NCI-H1930 (cell line): ENCODE data around the gene BNC2.

Experiments
- DNase-seq, 2 experiments: peaks; one replicate each; lab custom pipeline; 2025; lab: John Stamatoyannopoulos, UW

The BNC2 gene

DNA sequence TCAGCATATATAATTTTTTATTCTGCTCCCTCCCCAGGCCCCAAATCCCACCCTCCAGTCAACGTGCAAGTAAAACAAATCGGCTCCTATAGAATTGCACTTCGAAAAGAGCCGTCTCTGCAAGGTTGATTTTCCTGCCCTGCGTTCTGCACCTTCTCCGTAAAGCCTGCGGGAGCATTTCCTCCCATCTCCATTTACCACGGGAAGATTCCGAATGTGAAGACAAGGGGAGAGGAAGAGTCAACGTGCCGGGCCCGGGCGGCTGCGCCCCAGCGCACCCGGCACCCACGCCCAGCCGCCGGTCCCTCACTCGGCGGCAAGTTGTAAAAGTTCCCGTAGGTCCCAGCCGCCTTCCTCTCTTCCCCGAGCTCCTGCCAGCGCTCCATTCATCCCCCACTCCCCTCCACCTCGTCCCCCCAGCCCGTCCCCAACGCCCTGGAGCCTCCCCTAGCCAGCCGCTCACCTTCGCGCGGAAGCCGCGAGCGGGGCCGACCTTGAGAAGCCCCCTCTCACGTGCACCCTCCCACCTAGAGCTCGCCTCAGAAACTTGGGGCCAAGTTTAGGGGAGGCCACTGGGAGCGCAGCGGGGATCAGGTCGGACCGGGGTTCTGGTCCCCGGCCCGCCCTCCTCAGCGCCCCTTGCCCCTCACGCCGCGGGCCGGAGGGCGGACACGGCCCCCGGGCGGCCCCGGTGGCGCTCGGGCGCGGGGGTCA lies 431 bp downstream of the BNC2 start:
- no peak for DNase-seq

DNA sequence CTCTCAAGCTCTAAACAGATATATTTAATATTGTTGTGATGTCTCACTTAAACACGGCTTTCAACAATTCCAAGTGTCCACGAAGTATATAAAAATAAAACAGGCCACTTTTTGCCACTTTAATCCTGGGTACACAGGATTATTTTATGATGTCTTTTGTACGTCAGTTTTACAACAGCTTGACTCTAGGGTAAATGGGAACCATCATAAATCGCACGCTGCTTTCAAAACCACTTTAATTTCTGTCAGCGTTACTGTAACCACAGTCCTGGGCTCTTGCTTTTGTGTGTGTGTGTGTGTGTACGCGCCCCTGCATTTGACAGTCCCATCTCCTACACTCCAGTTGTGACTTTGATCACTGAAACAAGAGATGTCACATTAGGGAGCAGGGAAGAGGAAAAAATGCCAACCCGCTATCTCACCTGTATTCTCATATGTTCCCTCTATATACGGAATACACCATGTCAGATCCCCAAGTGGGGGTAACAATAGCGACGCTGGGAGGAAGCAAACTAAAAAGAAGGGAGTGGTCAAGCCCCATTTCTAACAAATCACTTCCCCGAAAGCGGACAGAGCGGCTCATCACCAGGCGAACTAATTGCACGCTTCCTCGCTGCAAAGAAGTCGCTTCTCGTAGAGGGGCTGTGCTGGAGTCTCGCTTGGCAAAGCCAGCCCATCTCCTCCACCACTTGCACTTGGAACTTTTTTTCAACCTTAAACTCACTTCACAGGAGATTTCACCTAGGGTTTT lies 1.2 kb downstream of the BNC2 start:
- no peak for DNase-seq

DNA sequence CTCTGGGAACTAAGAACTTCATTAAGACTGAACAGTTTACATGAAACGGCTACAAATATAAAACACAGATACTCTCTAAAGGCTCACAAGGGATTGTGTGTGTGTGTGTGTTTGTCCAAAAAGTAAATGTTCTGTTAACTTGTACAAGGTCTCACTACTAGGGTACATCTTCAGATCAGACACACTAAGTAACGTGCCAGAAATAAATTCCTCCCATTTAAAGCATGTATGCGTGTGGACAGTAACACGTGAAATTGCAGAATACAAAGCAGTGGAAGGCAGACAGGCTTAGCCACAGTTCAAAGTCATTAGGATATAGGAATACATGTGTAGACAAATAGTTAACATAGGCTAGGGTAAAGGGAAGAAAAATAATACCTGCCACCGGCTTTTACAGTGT lies 1.8 kb downstream of the BNC2 start:
- no peak for DNase-seq

DNA sequence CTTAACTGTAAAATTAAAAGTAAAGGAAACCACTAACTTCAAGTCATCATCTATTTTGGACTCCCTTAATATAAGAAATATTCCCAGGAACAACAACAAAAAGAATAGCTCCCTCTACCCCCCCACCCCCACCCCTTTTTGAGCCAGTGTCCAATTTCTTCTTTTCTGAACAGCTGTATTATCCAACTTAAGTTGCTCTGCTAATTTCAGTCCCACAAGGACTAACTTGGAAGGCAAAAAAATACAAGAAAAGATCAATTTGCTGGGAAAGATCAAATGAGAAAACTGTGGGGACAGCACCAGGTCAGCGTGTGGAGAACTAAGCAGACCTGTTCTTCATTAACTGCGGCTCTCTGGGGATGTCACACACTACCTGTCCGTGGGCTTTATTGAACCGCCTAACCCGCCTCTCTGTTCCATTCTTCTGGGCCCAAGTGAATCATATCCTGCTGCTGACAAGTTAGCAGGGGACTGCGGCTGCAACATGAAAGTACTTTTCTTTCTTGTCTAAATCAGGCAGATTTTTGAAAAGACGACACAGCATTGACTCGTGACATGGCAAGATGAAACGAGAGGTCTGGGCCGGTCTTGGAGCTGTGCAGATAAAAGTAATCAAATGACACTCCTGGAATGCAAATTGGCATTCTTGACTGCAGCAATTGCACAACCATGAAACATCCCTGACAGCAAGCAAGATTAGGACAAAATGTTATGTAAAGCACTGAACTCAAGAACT lies 2.7 kb downstream of the BNC2 start:
- DNase-seq, result no peak

DNA sequence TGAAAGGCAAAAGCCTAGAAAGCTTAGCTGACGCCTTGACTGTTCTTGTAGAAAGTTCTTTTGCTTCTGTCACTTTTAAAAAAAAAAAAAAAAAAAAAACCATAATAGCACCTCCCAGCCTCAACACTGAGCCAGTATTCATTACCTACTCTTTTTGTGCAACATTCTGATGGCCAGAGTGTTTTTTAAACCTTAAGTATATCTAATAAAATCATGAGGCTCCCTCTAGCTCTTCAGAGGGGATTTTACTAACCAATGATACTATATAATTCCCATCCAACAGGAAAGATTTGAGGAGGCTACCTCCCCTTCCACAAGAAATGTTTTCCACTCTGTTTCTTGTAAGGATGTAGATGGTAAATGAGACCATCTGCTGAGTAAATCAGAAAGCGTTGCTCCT lies 3.9 kb downstream of the BNC2 start:
- no peak for DNase-seq

DNA sequence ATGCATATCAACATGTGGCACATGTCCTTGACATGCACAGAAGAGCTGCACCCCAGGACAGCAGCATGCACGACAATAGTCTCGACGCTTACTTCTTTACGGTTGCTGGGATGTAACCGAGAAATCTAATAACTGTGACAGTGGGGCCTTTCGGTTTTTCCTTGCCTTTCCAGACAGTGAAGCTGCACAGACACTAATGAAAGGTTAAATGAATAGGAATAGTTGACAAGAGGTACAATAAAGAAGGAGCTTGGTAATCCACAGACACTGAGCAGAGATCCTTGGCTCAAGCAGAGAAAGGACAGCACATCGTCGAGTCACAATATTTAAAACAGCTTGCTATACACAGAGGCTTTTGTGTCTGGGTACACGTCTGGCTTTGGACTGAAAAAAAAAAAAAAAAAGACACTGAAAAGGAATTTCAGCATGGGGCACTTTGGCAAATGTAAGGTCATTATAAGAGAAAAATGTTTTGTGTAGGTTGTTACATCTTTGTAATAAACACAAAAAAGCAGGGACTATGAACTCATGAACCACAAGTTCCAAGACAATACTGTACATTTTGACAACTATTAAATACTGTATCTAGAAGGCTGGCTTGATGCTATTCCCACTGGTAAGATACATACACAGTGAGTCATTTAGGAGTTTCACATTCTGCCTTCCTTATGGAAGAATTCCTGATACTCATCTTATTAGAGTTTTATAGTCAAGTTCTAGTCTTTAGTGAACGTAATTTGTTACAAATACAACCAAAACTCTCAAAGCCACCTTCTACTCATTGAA lies 5.6 kb downstream of the BNC2 start:
- DNase-seq, result no peak

DNA sequence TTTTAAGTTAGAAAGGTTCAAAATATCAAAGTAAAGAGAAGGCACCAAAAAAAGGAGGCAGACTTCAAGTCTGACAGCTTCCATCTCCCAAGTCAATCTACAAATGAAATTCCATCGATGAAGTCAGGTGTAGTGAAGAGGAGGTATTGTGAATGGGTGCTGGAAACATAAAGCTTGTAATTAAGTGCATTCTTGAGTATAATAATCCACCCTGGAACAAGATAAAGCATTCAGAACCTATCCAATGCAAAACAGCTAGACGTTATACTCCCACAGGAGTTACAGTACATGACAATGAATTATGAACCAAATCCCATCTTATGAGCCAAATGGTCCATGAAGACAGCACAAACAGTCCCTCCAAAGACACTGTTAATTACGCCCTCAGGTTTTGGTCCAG lies 22.3 kb downstream of the BNC2 start:
- DNase-seq, result no peak

DNA sequence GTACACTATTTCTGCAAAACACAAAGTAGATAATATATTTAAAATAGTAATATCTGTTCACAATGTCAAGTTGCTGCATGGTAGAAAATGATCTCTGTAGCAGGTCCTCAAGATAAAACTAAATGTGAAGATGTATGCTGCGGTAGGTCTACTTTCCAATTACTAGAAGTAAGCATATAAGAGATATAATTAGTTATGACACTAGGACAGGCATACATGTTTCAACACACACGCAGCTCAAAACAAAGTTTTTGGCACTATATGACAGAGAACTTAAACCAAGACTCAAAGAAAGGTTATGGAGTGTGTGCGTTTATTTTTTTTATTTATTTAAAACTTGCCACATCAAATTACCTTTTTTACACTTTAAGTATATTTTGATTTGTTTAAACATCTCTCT lies 23.5 kb downstream of the BNC2 start:
- DNase-seq, result no peak

DNA sequence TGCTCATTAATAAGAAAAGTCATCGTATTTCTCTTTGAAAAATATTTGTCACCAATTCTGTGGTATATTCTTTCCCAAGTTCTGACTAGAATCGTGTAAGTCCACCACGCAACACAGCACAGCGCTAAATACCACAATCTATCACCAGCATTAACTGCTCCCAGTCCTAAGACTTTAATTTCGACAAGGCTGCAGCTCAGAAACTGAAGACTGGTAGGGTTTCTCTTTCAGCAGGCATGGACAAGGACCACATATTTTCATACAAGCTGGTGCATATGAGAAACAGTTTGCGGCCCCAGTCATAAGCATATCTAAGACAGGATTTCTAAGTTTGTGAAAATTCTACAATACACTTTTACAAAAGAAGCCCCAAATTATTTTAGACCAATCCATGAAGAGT lies 24.1 kb downstream of the BNC2 start:
- no peak for DNase-seq

DNA sequence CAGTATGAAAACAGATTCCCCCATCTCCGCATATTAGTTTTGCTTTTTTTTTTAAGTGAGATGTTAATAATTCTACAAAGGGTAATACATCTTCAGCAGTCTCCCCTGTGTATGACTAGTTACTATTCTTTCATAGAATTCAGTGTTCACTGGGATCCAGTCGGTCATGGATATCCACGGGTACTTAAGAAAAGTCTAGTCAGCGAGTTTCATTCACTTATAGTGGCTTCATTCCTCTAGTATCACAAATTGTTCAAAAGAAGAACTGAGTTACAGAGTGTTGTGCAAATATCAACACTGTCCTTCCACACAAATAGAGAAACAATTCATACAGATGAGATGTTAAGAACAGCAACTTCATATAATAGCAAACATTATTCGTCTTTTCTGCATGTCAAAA lies 35.7 kb downstream of the BNC2 start:
- DNase-seq, result no peak

DNA sequence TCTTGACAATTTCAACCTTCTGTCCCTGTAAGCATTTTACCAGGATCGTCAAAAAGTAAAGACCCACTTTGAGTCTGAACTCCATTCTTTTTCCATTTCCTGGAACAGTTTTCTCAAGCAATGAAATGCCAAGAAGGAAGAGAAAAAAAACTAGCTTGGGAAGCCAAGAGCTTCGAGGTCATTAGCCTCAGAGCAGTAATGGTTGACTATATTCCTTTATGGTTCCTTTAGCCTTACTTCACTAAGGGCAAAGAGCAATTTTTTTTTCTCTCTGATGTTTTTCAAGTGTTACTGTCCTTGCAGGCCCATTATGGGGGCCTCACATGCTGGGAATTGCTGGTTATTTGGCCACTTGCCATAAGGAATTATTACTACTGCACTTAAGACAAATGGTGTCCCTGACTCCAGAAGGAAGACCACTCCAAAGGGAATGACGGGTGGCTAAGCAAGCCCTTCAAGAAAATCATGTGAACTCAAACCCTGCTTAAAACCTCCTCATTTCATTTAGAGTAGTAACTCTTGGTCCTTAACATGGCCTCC lies 37.1 kb downstream of the BNC2 start:
- DNase-seq, result no peak

DNA sequence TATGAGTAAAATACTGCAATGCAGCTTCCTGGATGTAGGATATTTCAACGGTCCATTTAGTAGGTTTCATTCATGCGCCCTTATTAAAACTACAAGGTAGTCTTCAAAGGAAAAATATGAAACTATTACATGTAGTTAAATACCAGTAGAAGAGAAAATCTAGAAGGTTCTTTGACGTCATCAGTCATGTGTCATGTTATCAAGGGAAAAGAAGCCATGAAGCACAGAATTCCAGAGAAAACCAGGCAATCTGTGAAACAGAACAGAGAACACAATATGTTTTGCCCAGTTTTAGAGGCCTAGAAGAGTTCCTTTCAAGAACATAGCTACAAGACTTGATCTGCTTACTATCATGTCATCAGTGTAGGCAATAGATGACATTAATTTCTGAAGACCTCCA lies 38.4 kb downstream of the BNC2 start:
- no peak for DNase-seq

DNA sequence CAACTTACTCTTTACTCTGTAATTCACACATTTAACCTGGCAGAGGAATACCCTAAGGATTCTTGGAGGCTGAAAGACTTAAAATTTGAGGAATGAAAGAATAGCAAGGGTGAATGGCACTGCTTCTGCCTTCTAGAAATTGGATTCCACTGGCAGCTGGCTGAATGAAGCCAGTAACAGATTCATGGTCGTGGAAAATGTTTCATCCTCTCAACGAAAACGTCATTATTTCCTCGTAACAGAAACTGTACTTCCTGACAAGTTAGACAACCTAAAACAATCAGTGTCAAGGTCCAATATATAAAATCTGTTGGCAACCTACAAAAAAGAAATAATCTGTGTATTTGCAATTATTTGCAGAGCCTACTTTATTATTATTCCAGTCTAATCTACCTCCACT lies 39.7 kb downstream of the BNC2 start:
- DNase-seq, result no peak

DNA sequence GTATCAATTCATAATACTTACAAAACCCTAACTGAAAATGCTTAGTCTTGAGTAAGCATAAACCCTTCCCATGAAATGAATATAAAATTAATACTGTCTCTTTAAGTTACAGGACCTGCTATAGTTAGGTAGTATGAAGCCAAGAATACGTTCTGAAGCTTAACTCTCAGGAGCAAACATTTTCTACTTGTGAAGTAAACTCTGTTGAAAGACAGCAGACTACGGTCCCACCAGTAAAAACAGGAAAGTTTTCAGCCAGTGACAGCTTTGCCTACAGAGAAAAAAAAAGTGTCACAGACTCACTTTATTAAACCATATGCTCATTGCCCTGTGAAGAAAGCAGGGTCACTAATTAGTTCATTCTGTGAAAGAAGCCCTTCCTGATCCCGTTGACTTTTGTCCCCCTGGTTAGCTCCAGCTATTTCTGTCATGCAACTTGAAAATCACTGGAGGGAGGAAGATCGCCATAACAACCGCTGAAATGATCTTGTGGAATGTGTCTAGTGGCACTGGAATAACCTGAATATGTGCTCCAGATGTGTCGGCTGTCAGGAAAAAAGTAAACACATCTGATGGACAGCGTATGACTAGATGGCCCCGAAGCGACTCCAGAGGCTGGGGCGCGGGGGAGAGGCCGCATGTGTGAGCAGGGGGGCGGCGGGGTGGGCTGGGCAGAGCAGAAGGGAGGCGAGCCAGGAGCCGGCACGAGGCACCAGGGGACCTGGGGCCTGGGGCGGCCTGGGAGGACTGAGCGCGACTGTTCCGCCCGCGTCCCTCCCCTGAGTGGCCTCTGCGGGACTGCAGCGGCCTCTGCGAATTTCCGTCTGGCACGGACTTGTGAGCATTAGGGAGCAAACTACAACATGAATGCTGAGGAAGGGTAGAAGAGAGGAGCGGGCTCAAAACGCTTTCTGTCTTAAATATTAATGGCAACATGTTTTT lies 41.9 kb downstream of the BNC2 start:
- no peak for DNase-seq

DNA sequence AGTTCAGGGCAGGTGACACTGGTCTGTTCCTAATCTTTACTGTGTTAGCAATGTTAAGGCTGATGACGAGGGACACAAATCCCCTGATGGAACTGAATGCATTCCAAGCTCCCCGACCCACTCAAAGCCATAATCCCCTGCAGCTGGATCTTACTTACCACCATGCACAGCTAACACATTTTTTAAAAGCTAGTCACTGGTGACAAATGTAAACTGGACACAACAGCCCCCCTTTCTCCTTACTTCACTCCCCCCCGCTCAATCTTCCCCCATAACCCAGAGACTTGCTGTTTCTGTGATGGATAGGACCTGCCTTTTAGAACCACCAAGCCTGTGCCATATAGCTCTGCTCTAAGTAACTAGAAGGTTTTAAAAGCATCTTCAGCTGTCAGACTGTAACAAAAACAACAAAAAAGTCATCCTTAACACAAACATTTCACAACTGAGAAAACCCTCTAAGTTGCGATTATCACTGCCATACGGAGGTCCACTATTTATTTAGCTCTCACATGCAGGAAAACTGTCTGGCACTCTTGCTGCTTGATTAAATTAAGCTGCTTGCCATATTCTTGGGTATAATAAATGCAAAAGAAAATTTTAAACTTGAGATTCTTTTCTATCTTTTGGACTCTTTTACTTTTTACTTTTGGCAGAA lies 44.4 kb downstream of the BNC2 start:
- DNase-seq, result no peak

DNA sequence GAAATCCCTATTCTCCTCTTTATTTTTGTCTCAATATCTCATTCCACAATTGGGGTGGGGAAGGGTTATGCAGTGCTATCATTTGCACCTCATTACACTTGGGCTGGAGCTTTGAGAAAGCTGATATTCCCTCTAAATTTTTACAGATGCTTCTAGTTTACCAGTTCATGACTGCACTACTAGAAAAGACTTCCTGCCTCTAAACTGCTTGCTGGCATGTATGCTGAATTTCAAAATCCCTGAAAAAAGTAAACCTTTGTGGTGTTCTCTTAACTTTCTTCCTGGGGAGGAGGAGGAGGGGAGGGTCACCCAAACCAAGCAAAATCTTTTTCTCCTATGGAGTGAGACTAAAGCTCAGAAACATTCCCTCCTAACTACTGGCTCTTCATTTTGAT lies 45.1 kb downstream of the BNC2 start:
- no peak for DNase-seq

DNA sequence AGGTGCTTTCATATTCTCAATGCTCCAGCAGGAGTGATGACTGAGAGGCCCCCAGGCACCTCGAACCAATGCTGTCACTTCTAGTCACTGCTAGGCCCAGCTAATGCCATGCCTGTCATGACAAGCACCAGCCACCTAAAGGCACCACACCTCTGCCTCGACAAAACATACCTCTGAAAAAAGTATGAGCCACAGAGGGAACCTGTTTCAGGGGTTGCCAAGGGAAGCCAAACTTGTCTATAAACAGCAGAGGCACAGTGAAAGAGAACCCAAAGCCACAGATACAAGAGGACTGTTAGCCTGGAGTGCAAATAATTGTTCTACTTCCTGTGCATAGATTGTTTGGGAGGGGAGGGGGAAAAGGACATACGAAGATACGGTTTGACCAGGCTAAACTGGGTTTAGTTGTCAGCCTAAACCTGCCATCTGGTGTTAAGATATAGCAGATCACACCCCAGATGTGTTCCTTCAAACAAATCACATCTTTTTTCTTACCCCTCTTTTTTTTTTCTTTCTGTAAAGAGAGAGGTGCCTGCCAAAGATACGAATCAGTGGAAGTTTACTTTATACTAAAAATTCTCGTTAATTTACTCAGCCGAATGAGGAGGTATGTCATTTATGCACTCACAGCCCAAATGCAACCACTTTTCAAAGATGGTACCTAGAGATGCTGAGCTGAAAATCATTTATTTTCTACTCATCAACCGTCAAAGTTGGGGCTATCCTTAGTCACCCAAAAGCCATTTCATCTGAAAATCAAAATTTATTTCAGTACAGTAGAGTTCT lies 45.7 kb downstream of the BNC2 start:
- no peak for DNase-seq

DNA sequence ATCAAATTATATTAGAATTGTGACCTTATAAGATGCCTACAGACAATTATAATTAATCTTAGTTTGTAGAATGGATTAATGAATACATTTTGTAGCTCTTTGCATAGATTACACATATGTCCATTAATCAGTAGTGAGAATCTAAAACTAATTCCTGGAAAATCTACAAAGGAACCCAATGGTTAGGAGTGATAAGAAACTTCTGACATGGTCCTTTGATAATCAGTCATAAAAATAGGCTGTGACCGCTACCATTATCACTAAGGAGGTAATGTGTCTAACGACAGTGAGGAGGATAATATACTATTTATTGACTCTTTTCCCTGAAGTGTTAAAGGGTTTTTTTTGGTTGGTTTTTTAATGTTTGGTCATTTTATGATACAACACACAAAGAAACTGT lies 46.6 kb downstream of the BNC2 start:
- no peak for DNase-seq

DNA sequence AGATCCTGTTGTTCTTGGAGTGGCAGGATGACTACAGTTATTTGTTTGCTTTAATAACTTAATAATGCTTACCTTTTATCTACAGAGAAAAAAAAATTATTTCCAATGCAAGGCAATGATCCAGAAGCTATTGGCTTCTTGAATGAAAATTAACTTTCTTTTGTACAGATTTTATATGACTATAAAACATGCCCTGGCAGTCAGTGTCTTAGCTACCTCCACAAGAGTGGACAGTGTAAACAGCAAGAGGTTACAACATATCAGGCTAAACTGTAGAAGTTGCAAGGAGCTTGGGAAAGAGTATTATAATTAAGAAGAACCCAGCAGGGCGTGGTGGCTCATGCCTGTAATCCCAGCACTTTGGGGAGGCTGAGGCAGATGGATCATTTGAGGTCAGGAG lies 49.1 kb downstream of the BNC2 start:
- no peak for DNase-seq

DNA sequence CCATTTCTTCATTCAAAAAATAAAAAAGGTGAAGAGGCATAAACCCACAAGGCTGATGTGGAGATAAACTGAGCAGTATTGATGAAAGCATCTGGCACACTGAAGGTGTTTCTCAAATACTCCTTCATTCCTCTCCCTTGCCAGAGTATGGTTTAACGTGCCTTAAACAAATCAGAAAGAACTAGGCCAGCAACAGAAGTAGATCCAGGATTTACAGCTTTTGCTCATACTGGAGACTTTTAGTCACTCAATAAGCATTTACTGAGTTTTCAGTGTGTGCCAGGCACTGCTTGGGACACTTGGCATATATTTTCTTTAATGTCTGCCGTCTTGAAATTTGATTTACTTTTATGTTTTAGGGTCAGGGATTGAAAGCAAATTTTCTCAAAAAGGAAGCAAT lies 53.0 kb downstream of the BNC2 start:
- no peak for DNase-seq
